GM21619 (cell line): ENCODE results near the gene AGBL5.
A peak's percentile ranks its signal among the peaks of the same experiment; 100 is the strongest.

Source experiments
- ATAC-seq: cut with Tn5 transposase; IDR thresholded peaks from one replicate; pipeline ENCODE4 v1.9.1; 2021; ENCODE audit not compliant: unreplicated experiment

Gene AGBL5

GRCh38 chr2:27086724-27087593 is 35.5 kb downstream of the AGBL5 start, which contains the start of gene KHK:
Gene KHK, plus strand, starts transcription at chr2:27086772. Its CDS starts 488 bp downstream, at chr2:27087260.
- peak; percentile 2 for ATAC-seq

GRCh38 chr2:27087823-27088410 is 36.4 kb downstream of the AGBL5 start:
- ATAC-seq = no peak

- no peak for ATAC-seq
Measured at GRCh38 chr2:27088634-27089033, 37.2 kb downstream of the AGBL5 start.

- ATAC-seq = no peak
Measured at GRCh38 chr2:27089111-27089954, 37.9 kb downstream of the AGBL5 start.

GRCh38 chr2:27091746-27092695 is 40.6 kb downstream of the AGBL5 start:
- ATAC-seq = no peak

DNA sequence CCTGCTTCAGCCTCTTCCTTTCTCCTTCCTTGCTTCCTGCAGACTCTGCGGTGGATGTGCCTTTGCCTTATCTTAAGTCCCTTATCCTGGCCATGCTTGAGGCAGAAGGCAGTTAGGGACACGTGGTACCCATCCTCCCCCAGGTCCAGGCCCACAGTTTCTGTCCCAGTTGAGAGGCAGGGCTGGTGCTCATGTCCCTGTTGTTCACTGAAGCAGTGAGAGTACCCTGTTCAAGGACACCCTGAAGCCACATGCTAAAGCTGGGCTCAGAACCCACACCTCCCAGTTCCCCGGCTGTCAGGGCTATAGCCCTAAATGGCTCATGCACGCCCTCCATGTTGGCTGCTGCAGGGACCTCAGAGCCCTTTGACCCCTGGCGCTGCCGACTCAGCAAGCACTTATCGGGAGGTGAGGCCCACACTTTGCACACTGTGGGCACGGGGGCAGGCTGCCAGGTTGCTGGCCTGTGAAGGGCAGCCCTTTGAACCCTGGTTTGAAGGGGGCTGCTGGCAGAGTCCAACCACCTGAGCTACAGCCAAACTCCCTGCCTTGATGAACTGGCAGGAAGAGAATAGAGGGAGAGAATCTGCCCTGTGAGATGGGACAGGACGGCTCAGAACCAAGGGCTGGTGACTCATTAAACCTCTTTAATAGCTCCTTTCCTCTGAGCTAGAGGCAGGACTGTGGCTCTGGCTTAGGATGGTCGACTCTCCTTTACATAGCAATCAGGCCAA is 41.4 kb downstream of the AGBL5 start:
- no peak for ATAC-seq

- no peak for ATAC-seq
Measured at GRCh38 chr2:27093430-27094352, 42.2 kb downstream of the AGBL5 start.

- no peak for ATAC-seq
Measured at GRCh38 chr2:27094353-27094984, 43.0 kb downstream of the AGBL5 start.

DNA sequence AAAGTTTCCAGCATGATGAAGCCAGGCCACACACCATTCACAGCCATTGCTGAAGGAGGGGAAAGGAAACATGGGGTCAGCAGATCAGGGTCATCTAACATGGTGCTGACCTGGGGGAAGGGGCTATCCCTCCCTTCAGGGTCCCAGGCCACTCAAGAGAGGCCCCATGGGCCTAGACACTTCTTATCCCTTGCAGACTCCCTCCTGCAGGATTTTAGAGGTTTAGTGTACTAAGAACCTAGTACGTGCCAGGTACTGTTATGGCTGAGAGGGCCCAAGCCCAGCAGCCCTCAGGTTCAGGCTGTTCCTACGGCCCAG is 43.9 kb downstream of the AGBL5 start:
- ATAC-seq = no peak

DNA sequence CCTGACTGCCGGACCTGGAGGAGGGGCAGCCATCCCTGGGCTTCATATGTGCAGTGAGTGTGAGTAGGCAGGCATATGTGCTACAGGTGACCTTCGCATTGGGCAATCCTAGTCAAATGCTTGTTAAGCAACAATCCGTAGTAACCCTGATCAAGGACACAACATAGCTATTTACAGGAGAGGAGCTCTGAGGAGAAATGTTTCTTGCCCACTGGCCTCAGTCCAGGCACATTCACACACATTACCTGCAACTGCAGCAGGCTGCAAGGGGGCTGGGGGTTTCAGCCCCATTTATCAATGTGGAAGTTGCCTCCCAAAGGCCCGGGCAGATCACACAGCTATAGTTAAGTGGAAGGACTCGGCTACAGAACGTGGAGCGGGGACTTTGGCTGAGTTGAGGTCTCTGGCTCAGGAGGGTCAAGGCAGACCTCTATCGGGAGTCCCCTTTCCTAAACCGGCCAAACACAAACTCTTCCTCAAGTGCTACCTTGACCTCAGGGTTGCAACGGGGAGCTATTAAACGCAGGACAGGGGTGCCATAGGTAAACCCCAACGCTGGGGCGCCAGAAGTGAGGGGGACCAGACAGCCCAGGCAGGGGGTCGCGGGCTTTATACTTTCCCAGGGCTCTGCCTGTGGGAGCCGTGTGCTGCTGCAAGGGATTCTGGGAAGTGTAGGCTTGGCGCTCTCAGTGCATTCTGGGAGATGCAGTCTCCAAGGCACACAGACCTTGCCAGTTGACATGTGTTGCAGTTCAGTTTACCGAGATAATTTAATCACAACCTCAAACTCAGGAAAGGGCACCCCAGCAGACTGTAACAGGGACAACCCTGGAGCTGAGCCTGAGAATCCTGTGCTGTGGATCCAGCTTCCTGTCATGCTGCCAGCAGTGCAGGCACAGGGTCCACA is 44.5 kb downstream of the AGBL5 start:
- ATAC-seq = no peak

- ATAC-seq = no peak
Measured at GRCh38 chr2:27096748-27097297, 45.4 kb downstream of the AGBL5 start.

DNA sequence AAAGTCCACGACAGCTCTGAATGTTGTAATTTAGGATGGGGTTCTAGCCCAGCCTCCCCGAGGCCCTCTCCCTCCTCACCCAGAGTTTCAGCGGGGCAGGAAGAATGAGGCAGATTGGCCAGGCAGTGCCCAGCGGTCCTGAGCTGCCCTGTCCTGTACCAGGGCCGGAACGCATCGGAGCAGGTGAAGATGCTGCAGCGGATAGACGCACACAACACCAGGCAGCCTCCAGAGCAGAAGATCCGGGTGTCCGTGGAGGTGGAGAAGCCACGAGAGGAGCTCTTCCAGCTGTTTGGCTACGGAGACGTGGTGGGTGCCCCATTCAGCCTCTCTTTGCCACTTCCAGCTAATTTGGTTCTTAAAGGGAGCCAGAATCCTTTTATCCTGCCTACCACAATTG is 45.9 kb downstream of the AGBL5 start:
- ATAC-seq = no peak

DNA sequence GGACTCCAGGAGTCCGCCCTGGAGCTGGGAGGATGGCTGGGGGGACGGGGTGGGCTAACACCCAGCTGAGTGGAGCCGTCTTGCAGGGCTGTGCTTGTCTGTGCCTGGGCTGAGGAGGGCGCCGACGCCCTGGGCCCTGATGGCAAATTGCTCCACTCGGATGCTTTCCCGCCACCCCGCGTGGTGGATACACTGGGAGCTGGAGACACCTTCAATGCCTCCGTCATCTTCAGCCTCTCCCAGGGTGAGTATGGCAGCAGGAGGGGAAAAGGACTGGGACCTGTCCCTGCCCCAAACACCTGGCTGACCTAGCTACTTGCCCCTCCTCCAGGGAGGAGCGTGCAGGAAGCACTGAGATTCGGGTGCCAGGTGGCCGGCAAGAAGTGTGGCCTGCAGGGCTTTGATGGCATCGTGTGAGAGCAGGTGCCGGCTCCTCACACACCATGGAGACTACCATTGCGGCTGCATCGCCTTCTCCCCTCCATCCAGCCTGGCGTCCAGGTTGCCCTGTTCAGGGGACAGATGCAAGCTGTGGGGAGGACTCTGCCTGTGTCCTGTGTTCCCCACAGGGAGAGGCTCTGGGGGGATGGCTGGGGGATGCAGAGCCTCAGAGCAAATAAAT is 48.0 kb downstream of the AGBL5 start:
- no peak for ATAC-seq

GRCh38 chr2:27100036-27100435 is 48.6 kb downstream of the AGBL5 start:
- no peak for ATAC-seq

DNA sequence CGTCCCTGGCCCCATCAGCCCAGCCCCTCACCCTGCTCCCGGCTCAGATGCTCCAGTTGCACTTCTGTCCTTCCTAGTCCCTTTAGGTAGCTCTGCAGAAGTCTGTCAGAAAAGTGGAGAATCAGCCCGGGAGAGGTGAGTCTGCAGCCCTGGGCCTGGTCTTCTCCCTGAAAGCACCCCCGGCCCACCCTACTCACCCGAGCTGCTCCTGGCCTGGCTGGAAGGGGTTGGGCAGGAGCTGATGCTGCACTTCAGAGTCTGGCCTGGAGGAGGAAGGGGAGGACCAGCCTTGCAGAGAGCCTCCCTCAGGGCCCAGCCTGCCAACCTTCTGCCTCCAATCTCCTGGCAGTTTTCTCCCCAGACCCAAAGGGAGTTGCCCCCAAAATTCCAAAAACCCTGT is 50.9 kb downstream of the AGBL5 start:
- ATAC-seq = no peak

GRCh38 chr2:27105981-27106380 is 54.5 kb downstream of the AGBL5 start:
- ATAC-seq = no peak

GRCh38 chr2:27108221-27108620 is 56.8 kb downstream of the AGBL5 start:
- ATAC-seq = no peak
